Peyer's patch (tissue), 4 donors: Measurements from ENCODE around the gene PALLD.

Experiments
- POLR2A ChIP-seq, 2 donors: fragments of 450-650 bp; IDR thresholded peaks; one replicate each; pipeline ENCODE4 v1.5.1; 2017; ENCODE audit warnings: antibody characterized with exemption in 2 of 2, mild to moderate bottlenecking in 2 of 2, moderate library complexity in 2 of 2
- TF ChIP-seq, protein P1 (sequence below), 6 experiments: fragments of 450-650 bp in 4 of 6; fragments of 200-600 bp in 2 of 6; sonication (generic) in 1 of 6; IDR thresholded peaks; one replicate each; pipeline ENCODE4 v1.5.1; 2017 to 2019; ENCODE audit warnings: antibody characterized with exemption in 6 of 6, mild to moderate bottlenecking in 3 of 6, moderate library complexity in 1 of 6

DNA sequence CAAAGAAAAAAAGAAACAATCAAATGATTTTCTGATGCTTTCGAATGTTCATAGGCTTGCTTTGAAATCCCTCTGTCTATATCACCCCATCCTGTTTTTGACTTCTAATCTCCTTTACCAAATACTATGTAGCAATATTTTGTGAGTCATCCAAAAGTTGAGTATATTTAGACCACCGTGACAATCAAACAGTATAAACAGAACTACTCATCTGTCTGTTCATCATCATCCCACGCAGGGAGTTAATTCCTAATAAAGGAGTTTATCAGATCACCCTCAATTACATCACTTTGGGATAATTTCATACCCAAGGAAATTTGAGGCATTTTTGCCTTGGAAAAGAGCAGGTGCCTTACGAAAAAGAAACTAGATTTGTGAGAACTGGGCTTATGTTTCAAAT is 300.3 kb downstream of the PALLD start:
- TF ChIP-seq, protein P1, sequence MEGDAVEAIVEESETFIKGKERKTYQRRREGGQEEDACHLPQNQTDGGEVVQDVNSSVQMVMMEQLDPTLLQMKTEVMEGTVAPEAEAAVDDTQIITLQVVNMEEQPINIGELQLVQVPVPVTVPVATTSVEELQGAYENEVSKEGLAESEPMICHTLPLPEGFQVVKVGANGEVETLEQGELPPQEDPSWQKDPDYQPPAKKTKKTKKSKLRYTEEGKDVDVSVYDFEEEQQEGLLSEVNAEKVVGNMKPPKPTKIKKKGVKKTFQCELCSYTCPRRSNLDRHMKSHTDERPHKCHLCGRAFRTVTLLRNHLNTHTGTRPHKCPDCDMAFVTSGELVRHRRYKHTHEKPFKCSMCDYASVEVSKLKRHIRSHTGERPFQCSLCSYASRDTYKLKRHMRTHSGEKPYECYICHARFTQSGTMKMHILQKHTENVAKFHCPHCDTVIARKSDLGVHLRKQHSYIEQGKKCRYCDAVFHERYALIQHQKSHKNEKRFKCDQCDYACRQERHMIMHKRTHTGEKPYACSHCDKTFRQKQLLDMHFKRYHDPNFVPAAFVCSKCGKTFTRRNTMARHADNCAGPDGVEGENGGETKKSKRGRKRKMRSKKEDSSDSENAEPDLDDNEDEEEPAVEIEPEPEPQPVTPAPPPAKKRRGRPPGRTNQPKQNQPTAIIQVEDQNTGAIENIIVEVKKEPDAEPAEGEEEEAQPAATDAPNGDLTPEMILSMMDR (IDR thresholded peaks at IDR 0.05): no peak
- TF ChIP-seq POLR2A (IDR thresholded peaks at IDR 0.05): no peak
